ENCODE results near the gene PIP4K2B.
A peak's percentile ranks its signal among the peaks of the same experiment; 100 is the strongest.

The PIP4K2B gene

GRCh38 chr17:38731526-38732294 is 67.6 kb downstream of the PIP4K2B start:
- Histone ChIP-seq H3K27ac (no peak overlapping the region), H3K4me3 (ENCODE audit: low read depth, low read length) (no peak overlapping the region), H3K27me3 (replicated peaks) (no peaks in the 10 kb centered on the region), H3K36me3 (replicated peaks) (peaks cover 19% of the 10 kb centered on the region)
- TF ChIP-seq, protein P1, sequence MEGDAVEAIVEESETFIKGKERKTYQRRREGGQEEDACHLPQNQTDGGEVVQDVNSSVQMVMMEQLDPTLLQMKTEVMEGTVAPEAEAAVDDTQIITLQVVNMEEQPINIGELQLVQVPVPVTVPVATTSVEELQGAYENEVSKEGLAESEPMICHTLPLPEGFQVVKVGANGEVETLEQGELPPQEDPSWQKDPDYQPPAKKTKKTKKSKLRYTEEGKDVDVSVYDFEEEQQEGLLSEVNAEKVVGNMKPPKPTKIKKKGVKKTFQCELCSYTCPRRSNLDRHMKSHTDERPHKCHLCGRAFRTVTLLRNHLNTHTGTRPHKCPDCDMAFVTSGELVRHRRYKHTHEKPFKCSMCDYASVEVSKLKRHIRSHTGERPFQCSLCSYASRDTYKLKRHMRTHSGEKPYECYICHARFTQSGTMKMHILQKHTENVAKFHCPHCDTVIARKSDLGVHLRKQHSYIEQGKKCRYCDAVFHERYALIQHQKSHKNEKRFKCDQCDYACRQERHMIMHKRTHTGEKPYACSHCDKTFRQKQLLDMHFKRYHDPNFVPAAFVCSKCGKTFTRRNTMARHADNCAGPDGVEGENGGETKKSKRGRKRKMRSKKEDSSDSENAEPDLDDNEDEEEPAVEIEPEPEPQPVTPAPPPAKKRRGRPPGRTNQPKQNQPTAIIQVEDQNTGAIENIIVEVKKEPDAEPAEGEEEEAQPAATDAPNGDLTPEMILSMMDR (IDR thresholded peaks at IDR 0.05; ENCODE audit: low read depth, low read length, missing control alignments), result no peak
- no peak for DNase-seq
- in situ Hi-C loops (cut with HindIII; ENCODE audit: low pct_ligation_motif_present, low sequenced_read_pairs), result no loop called here

- Histone ChIP-seq H3K27me3 (replicated peaks) (no peaks in the 10 kb centered on the region), H3K4me3 (ENCODE audit: low read depth, low read length) (peak overlapping the region; percentile 70), H3K27ac (no peak overlapping the region), H3K36me3 (replicated peaks) (peaks cover 9% of the 10 kb centered on the region)
- TF ChIP-seq, protein P1 (IDR thresholded peaks at IDR 0.05; ENCODE audit: low read depth, low read length, missing control alignments), result no peak
- DNase-seq, result no peak
- in situ Hi-C loops (cut with HindIII; ENCODE audit: low pct_ligation_motif_present, low sequenced_read_pairs), result no loop called here
Observed at GRCh38 chr17:38730526-38731379, 68.6 kb downstream of the PIP4K2B start.

DNA sequence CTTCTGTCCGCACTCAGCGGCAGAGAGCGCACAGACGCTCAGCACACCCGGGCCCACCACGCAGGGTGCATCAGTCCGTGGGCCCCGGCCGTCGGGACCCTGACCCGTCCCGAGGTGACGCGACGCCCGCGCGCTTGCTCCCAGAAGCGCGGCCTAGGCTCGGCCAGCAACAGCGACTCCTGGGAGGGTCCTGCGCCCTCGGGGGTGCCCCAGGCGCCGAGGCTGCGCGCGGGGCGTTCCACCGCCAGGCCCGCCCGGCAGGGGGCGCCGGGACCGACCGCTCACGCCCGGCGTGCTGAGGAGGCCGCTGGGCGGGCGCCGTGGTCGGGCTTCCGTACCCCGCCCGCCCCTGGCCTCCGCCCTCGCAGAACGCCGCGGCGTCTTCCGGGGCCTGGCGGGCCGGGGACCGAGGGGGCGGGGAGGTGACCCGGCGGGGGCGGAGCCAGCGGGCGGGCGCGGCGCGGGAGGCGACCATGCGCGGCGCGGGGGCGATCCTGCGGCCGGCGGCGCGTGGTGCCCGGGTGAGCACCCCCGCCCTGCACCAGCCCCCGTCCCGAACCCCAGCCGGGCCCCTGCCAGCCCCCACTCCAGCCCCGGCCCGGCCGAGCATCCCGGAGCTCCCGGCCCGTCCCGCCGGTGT is 69.3 kb downstream of the PIP4K2B start, which contains the start of gene CISD3:
Gene CISD3 (plus strand): TSS at position 456 of the 640 bp plus-strand sequence. CDS start 18 bp downstream, at position 474.
- Histone ChIP-seq H3K27me3 (replicated peaks) (no peaks in the 10 kb centered on the region), H3K27ac (no peak within 1 kb of the TSS), H3K4me3 (ENCODE audit: low read depth, low read length) (peak within 1 kb of the TSS; percentile 70), H3K36me3 (replicated peaks) (peaks cover 5% of the 10 kb centered on the region)
- in situ Hi-C loops (cut with HindIII; ENCODE audit: low pct_ligation_motif_present, low sequenced_read_pairs), result no loop called here
- TF ChIP-seq, protein P1 (IDR thresholded peaks at IDR 0.05; ENCODE audit: low read depth, low read length, missing control alignments), result peak; percentile 39
- no peak for DNase-seq

- H3K27ac ChIP-seq, result no peak overlapping the region
- no peak for DNase-seq
- TF ChIP-seq, protein P1 (IDR thresholded peaks at IDR 0.05; ENCODE audit: low read depth, low read length, missing control alignments), result no peak
- in situ Hi-C loops (cut with HindIII; ENCODE audit: low pct_ligation_motif_present, low sequenced_read_pairs), result no loop called here
- no peaks in the 10 kb centered on the region for H3K27me3 ChIP-seq (replicated peaks)
- H3K4me3 ChIP-seq (ENCODE audit: low read depth, low read length), result peak overlapping the region; percentile 66
- peaks cover 9% of the 10 kb centered on the region for H3K36me3 ChIP-seq (replicated peaks)
Observed at GRCh38 chr17:38729368-38729885, 69.9 kb downstream of the PIP4K2B start.

- Histone ChIP-seq H3K27me3 (replicated peaks) (no peaks in the 10 kb centered on the region), H3K4me3 (ENCODE audit: low read depth, low read length) (no peak overlapping the region), H3K36me3 (replicated peaks) (peaks cover 6% of the 10 kb centered on the region), H3K27ac (no peak overlapping the region)
- TF ChIP-seq, protein P1 (IDR thresholded peaks at IDR 0.05; ENCODE audit: low read depth, low read length, missing control alignments), result no peak
- DNase-seq, result no peak
- in situ Hi-C loops (cut with HindIII; ENCODE audit: low pct_ligation_motif_present, low sequenced_read_pairs), result no loop called here
Observed at GRCh38 chr17:38728290-38728831, 71.0 kb downstream of the PIP4K2B start.

All from brain microvascular endothelial cell (primary cell).